Chondrocyte (in vitro differentiated cells): ENCODE results near the gene FRMPD1. TPM values are rescaled to one million over a fixed set of nuclear protein-coding genes. Genes with fewer than 3 reads are reported as not detected.
A peak's percentile ranks its signal among the peaks of the same experiment; 100 is the strongest.
"Not testable (repeated sequence)": the region's sequence is repeated elsewhere in the genome, so short reads cannot be mapped to it uniquely, and the experiment has no call there.

ENCODE experiments used
- DNase-seq: peaks from one replicate; pipeline ENCODE4 v3.0.0; 2021; ENCODE audit warnings: mixed read lengths, low spot score
- H3K27ac Mint-ChIP-seq: one replicate; pipeline ENCODE4 v1.8.0; 2021; ENCODE audit warnings: mild to moderate bottlenecking, moderate library complexity, mixed read lengths; ENCODE audit not compliant: unreplicated experiment
- H3K27me3 Mint-ChIP-seq: 2 replicates; pipeline ENCODE4 v1.8.0; 2021; ENCODE audit warnings: low read depth, mixed read lengths
- H3K36me3 Mint-ChIP-seq: 2 replicates; pipeline ENCODE4 v1.8.0; 2021; ENCODE audit warnings: low read depth, mixed read lengths
- H3K4me1 Mint-ChIP-seq: 2 replicates; pipeline ENCODE4 v1.8.0; 2021; ENCODE audit warnings: low read depth, mild to moderate bottlenecking, mixed read lengths
- H3K4me3 Mint-ChIP-seq: one replicate; pipeline ENCODE4 v1.8.0; 2021; ENCODE audit warnings: mild to moderate bottlenecking, moderate library complexity, mixed read lengths; ENCODE audit not compliant: unreplicated experiment
- H3K9me3 Mint-ChIP-seq: 2 replicates; pipeline ENCODE4 v1.8.0; 2021; ENCODE audit warnings: low read depth, mixed read lengths
- CTCF ChIP-seq: fragments of 200-600 bp; sonication (generic); IDR thresholded peaks from 2 replicates; pipeline ENCODE4 v1.5.0; 2021; ENCODE audit warnings: antibody characterized with exemption, mild to moderate bottlenecking, moderate library complexity
- total RNA-seq: library from RNA; stranded (reverse); gene quantifications from 3 replicates; pipeline ENCODE4 v1.2.1, GENCODE V29; 2021

The FRMPD1 gene
- total RNA-seq, 1 donor from 2014 or later: not detected

- Mint-ChIP-seq H3K4me3 (peak within 1 kb of the TSS; percentile 98), H3K36me3 (no peaks in the 10 kb centered on the region), H3K4me1 (peaks cover 14% of the 10 kb centered on the region), H3K27me3 (no peaks in the 10 kb centered on the region), H3K27ac (peak within 1 kb of the TSS; percentile 93), H3K9me3 (no peaks in the 10 kb centered on the region)
- no peak for DNase-seq
- peak; percentile 27 for TF ChIP-seq CTCF
Observed at GRCh38 chr9:37753489-37754190, 102.9 kb downstream of the FRMPD1 start, which contains the start of gene TRMT10B. Gene TRMT10B (plus strand): TSS chr9:37753805. CDS start chr9:37761932, 8,127 bp downstream.

GRCh38 chr9:37758747-37759146 is 108.0 kb downstream of the FRMPD1 start:
- Mint-ChIP-seq H3K36me3 (peaks cover 5% of the 10 kb centered on the region), H3K27me3 (no peaks in the 10 kb centered on the region)

GRCh38 chr9:37760416-37761161 is 109.8 kb downstream of the FRMPD1 start:
- H3K9me3 Mint-ChIP-seq: no peaks in the 10 kb centered on the region
- H3K36me3 Mint-ChIP-seq: peaks cover 11% of the 10 kb centered on the region
- no peaks in the 10 kb centered on the region for H3K27me3 Mint-ChIP-seq
- no peak for DNase-seq
- H3K27ac Mint-ChIP-seq: no peak overlapping the region
- H3K4me3 Mint-ChIP-seq: no peak overlapping the region
- TF ChIP-seq CTCF: no peak
- peaks cover 10% of the 10 kb centered on the region for H3K4me1 Mint-ChIP-seq

More at GRCh38 chr9:37758747-37759146, 108.0 kb downstream of the FRMPD1 start:
- no peak for TF ChIP-seq CTCF
- no peak for DNase-seq
- Mint-ChIP-seq H3K9me3 (no peaks in the 10 kb centered on the region), H3K4me3 (no peak overlapping the region), H3K4me1 (peaks cover 20% of the 10 kb centered on the region), H3K27ac (no peak overlapping the region)

GRCh38 chr9:37761511-37761910 is 110.8 kb downstream of the FRMPD1 start:
- peaks cover 14% of the 10 kb centered on the region for H3K36me3 Mint-ChIP-seq
- H3K27me3 Mint-ChIP-seq: no peaks in the 10 kb centered on the region
- DNase-seq: no peak
- H3K9me3 Mint-ChIP-seq: peaks cover 4% of the 10 kb centered on the region
- H3K4me1 Mint-ChIP-seq: peaks cover 10% of the 10 kb centered on the region
- no peak for TF ChIP-seq CTCF
- H3K27ac Mint-ChIP-seq: peak overlapping the region; percentile 64
- no peak overlapping the region for H3K4me3 Mint-ChIP-seq

GRCh38 chr9:37765263-37765662 is 114.5 kb downstream of the FRMPD1 start:
- Mint-ChIP-seq H3K36me3 (peaks cover 15% of the 10 kb centered on the region), H3K4me1 (peaks cover 10% of the 10 kb centered on the region)
- not testable (repeated sequence) for H3K27ac Mint-ChIP-seq, H3K4me3 Mint-ChIP-seq, DNase-seq, H3K27me3 Mint-ChIP-seq, H3K9me3 Mint-ChIP-seq
